ENCODE results near the gene JAK2.

JAK2 gene

GRCh38 chr9:4986296-4986695 is 1.2 kb downstream of the JAK2 start:
- 0% methylated on average over 3 of the region's 3 CpGs for WGBS (ENCODE audit: insufficient coverage)
- no peaks in the 10 kb centered on the region for H3K27me3 ChIP-seq (replicated peaks in 2 of 5; ENCODE audit: control insufficient read depth in 4 of 5, insufficient read depth in 5 of 5, low read length in 4 of 5)
- peak overlapping the region in 6 of 7 experiments; percentile 80 to 92 (median 88) for H3K4me3 ChIP-seq (ENCODE audit: control insufficient read depth in 1 of 7, extremely low read depth in 1 of 7, insufficient read depth in 4 of 7, low read depth in 2 of 7, low read length in 6 of 7)
- H3K36me3 ChIP-seq (ENCODE audit: control insufficient read depth in 4 of 4, insufficient read depth in 4 of 4, low read length in 3 of 4), result peaks cover 0 to 5% (median 2%) of the 10 kb centered on the region in 4 experiments
- CTCF ChIA-PET, result interaction anchor here (0.6 to 4.4 kb wide), 6 partner anchors 8 to 230 kb away, joined by 3 to 29 read pairs (median 4); no protein-coding TSS in a partner anchor
- H3K27ac ChIP-seq (ENCODE audit: insufficient read depth in 1 of 2, low read depth in 1 of 2, low read length in 2 of 2, poor library complexity in 1 of 2, severe bottlenecking in 2 of 2), result peak overlapping the region; percentile 82 to 93
- POLR2A ChIA-PET, result interaction anchor here (0.6 to 1.2 kb wide), 2 partner anchors 24 to 245 kb away, joined by 3 read pairs; partner anchors contain the start of gene AK3
- H3K4me1 ChIP-seq (ENCODE audit: control extremely low read depth in 1 of 4, control insufficient read depth in 4 of 4, insufficient read depth in 4 of 4, low read length in 3 of 4), result peaks cover 31 to 47% (median 40%) of the 10 kb centered on the region in 4 experiments
- DNase-seq, result no peak
- H3K9me3 ChIP-seq (ENCODE audit: control extremely low read depth in 1 of 5, control insufficient read depth in 4 of 5, insufficient read depth in 2 of 5, low read depth in 1 of 5, low read length in 4 of 5), result no peaks in the 10 kb centered on the region

- 87% methylated on average over 2 of the region's 4 CpGs for WGBS (ENCODE audit: insufficient coverage)
- H3K9me3 ChIP-seq (ENCODE audit: control extremely low read depth in 1 of 5, control insufficient read depth in 4 of 5, insufficient read depth in 2 of 5, low read depth in 1 of 5, low read length in 4 of 5), result peaks cover 0 to 1% (median 0%) of the 10 kb centered on the region in 5 experiments
- H3K27ac ChIP-seq (ENCODE audit: insufficient read depth in 1 of 2, low read depth in 1 of 2, low read length in 2 of 2, poor library complexity in 1 of 2, severe bottlenecking in 2 of 2), result peak overlapping the region in 1 of 2 experiments; percentile 93
- H3K4me3 ChIP-seq (ENCODE audit: control insufficient read depth in 1 of 7, extremely low read depth in 1 of 7, insufficient read depth in 4 of 7, low read depth in 2 of 7, low read length in 6 of 7), result peak overlapping the region in 6 of 7 experiments; percentile 80 to 92 (median 88)
- peaks cover 0 to 7% (median 3%) of the 10 kb centered on the region in 4 experiments for H3K36me3 ChIP-seq (ENCODE audit: control insufficient read depth in 4 of 4, insufficient read depth in 4 of 4, low read length in 3 of 4)
- no peaks in the 10 kb centered on the region for H3K27me3 ChIP-seq (replicated peaks in 2 of 5; ENCODE audit: control insufficient read depth in 4 of 5, insufficient read depth in 5 of 5, low read length in 4 of 5)
- POLR2A ChIA-PET, result no interaction called here
- CTCF ChIA-PET, result interaction anchor here (0.6 to 4.4 kb wide), 7 partner anchors 9 to 230 kb away, joined by 3 to 29 read pairs (median 4); no protein-coding TSS in a partner anchor
- no peak for DNase-seq
- peaks cover 31 to 47% (median 40%) of the 10 kb centered on the region in 4 experiments for H3K4me1 ChIP-seq (ENCODE audit: control extremely low read depth in 1 of 4, control insufficient read depth in 4 of 4, insufficient read depth in 4 of 4, low read length in 3 of 4)
Measured at GRCh38 chr9:4986783-4987182, 1.7 kb downstream of the JAK2 start.

GRCh38 chr9:4987961-4988421 is 2.9 kb downstream of the JAK2 start:
- Histone ChIP-seq H3K36me3 (ENCODE audit: control insufficient read depth in 4 of 4, insufficient read depth in 4 of 4, low read length in 3 of 4) (peaks cover 9 to 19% (median 16%) of the 10 kb centered on the region in 4 experiments), H3K27ac (ENCODE audit: insufficient read depth in 1 of 2, low read depth in 1 of 2, low read length in 2 of 2, poor library complexity in 1 of 2, severe bottlenecking in 2 of 2) (peak overlapping the region; percentile 22 to 62), H3K9me3 (ENCODE audit: control extremely low read depth in 1 of 5, control insufficient read depth in 4 of 5, insufficient read depth in 2 of 5, low read depth in 1 of 5, low read length in 4 of 5) (peaks cover 0 to 11% (median 5%) of the 10 kb centered on the region in 5 experiments), H3K27me3 (replicated peaks in 2 of 5; ENCODE audit: control insufficient read depth in 4 of 5, insufficient read depth in 5 of 5, low read length in 4 of 5) (no peaks in the 10 kb centered on the region), H3K4me3 (ENCODE audit: control insufficient read depth in 1 of 7, extremely low read depth in 1 of 7, insufficient read depth in 4 of 7, low read depth in 2 of 7, low read length in 6 of 7) (peak overlapping the region in 5 of 7 experiments; percentile 19 to 71 (median 30)), H3K4me1 (ENCODE audit: control extremely low read depth in 1 of 4, control insufficient read depth in 4 of 4, insufficient read depth in 4 of 4, low read length in 3 of 4) (peaks cover 31 to 46% (median 38%) of the 10 kb centered on the region in 4 experiments)
- peak; percentile 77 to 79 (median 78) for DNase-seq
- CTCF ChIA-PET, result interaction anchor here (0.9 to 4.4 kb wide), 17 partner anchors 9 to 612 kb away, joined by 3 to 29 read pairs (median 3); no protein-coding TSS in a partner anchor
- POLR2A ChIA-PET, result no interaction called here
- WGBS (ENCODE audit: insufficient coverage), result 38% methylated on average over 1 of the region's 2 CpGs

GRCh38 chr9:4992872-4993271 is 7.8 kb downstream of the JAK2 start:
- Histone ChIP-seq H3K27me3 (replicated peaks in 2 of 5; ENCODE audit: control insufficient read depth in 4 of 5, insufficient read depth in 5 of 5, low read length in 4 of 5) (no peaks in the 10 kb centered on the region), H3K4me3 (ENCODE audit: control insufficient read depth in 1 of 7, extremely low read depth in 1 of 7, insufficient read depth in 4 of 7, low read depth in 2 of 7, low read length in 6 of 7) (no peak overlapping the region)
- WGBS (ENCODE audit: insufficient coverage), result no CpG with 5 or more reads among the region's 1 CpG

GRCh38 chr9:4994166-4994890 is 9.3 kb downstream of the JAK2 start:
- Histone ChIP-seq H3K27me3 (replicated peaks in 2 of 5; ENCODE audit: control insufficient read depth in 4 of 5, insufficient read depth in 5 of 5, low read length in 4 of 5) (no peaks in the 10 kb centered on the region), H3K4me1 (ENCODE audit: control extremely low read depth in 1 of 4, control insufficient read depth in 4 of 4, insufficient read depth in 4 of 4, low read length in 3 of 4) (no peaks in the 10 kb centered on the region), H3K36me3 (ENCODE audit: control insufficient read depth in 4 of 4, insufficient read depth in 4 of 4, low read length in 3 of 4) (peaks cover 9 to 34% (median 25%) of the 10 kb centered on the region in 4 experiments), H3K4me3 (ENCODE audit: control insufficient read depth in 1 of 7, extremely low read depth in 1 of 7, insufficient read depth in 4 of 7, low read depth in 2 of 7, low read length in 6 of 7) (no peak overlapping the region), H3K27ac (ENCODE audit: insufficient read depth in 1 of 2, low read depth in 1 of 2, low read length in 2 of 2, poor library complexity in 1 of 2, severe bottlenecking in 2 of 2) (no peak overlapping the region), H3K9me3 (ENCODE audit: control extremely low read depth in 1 of 5, control insufficient read depth in 4 of 5, insufficient read depth in 2 of 5, low read depth in 1 of 5, low read length in 4 of 5) (peaks cover 0 to 11% (median 5%) of the 10 kb centered on the region in 5 experiments)
- CTCF ChIA-PET, result interaction anchor here (0.7 kb wide), 1 partner anchor 120 kb away, joined by 3 read pairs; no protein-coding TSS in a partner anchor
- POLR2A ChIA-PET, result no interaction called here
- no CpG with 5 or more reads among the region's 4 CpGs for WGBS (ENCODE audit: insufficient coverage)
- DNase-seq, result no peak

More at GRCh38 chr9:4992872-4993271, 7.8 kb downstream of the JAK2 start:
- Histone ChIP-seq H3K36me3 (ENCODE audit: control insufficient read depth in 4 of 4, insufficient read depth in 4 of 4, low read length in 3 of 4) (peaks cover 9 to 30% (median 25%) of the 10 kb centered on the region in 4 experiments), H3K4me1 (ENCODE audit: control extremely low read depth in 1 of 4, control insufficient read depth in 4 of 4, insufficient read depth in 4 of 4, low read length in 3 of 4) (peaks cover 7 to 11% (median 9%) of the 10 kb centered on the region in 4 experiments), H3K9me3 (ENCODE audit: control extremely low read depth in 1 of 5, control insufficient read depth in 4 of 5, insufficient read depth in 2 of 5, low read depth in 1 of 5, low read length in 4 of 5) (peaks cover 0 to 11% (median 5%) of the 10 kb centered on the region in 5 experiments), H3K27ac (ENCODE audit: insufficient read depth in 1 of 2, low read depth in 1 of 2, low read length in 2 of 2, poor library complexity in 1 of 2, severe bottlenecking in 2 of 2) (no peak overlapping the region)
- DNase-seq, result no peak
- CTCF ChIA-PET, result interaction anchor here (0.9 kb wide), 1 partner anchor 230 kb away, joined by 3 read pairs; no protein-coding TSS in a partner anchor
- POLR2A ChIA-PET, result no interaction called here

- ChIA-PET CTCF (interaction anchor here (1.4 kb wide), 1 partner anchor 8 kb away, joined by 3 read pairs; no protein-coding TSS in a partner anchor), POLR2A (no interaction called here)
- Histone ChIP-seq H3K9me3 (ENCODE audit: control extremely low read depth in 1 of 5, control insufficient read depth in 4 of 5, insufficient read depth in 2 of 5, low read depth in 1 of 5, low read length in 4 of 5) (peaks cover 0 to 24% (median 8%) of the 10 kb centered on the region in 5 experiments), H3K36me3 (ENCODE audit: control insufficient read depth in 4 of 4, insufficient read depth in 4 of 4, low read length in 3 of 4) (peaks cover 9 to 38% (median 21%) of the 10 kb centered on the region in 4 experiments), H3K4me3 (ENCODE audit: control insufficient read depth in 1 of 7, extremely low read depth in 1 of 7, insufficient read depth in 4 of 7, low read depth in 2 of 7, low read length in 6 of 7) (no peak overlapping the region), H3K27ac (ENCODE audit: insufficient read depth in 1 of 2, low read depth in 1 of 2, low read length in 2 of 2, poor library complexity in 1 of 2, severe bottlenecking in 2 of 2) (no peak overlapping the region), H3K4me1 (ENCODE audit: control extremely low read depth in 1 of 4, control insufficient read depth in 4 of 4, insufficient read depth in 4 of 4, low read length in 3 of 4) (no peaks in the 10 kb centered on the region), H3K27me3 (replicated peaks in 2 of 5; ENCODE audit: control insufficient read depth in 4 of 5, insufficient read depth in 5 of 5, low read length in 4 of 5) (no peaks in the 10 kb centered on the region)
- 100% methylated on average over 1 of the region's 3 CpGs for WGBS (ENCODE audit: insufficient coverage)
- DNase-seq, result no peak
Measured at GRCh38 chr9:4997196-4997595, 12.1 kb downstream of the JAK2 start.
